GM23338 (cell line): ENCODE measurements around the gene MAP1LC3B. TPM values are rescaled to one million over a fixed set of nuclear protein-coding genes. Genes with fewer than 3 reads are reported as not detected.

Experiments used
- ATAC-seq: fragments of 200-7000 bp; cut with Tn5 transposase; 3 replicates; pipeline ENCODE4 v1.9.1; 2020
- DNase-seq: peaks from one replicate; pipeline ENCODE4 v3.0.0-alpha.2; 2015; ENCODE audit warnings: low spot score
- H2AFZ ChIP-seq: fragments of 200-600 bp; sonication (generic); 2 replicates; pipeline ENCODE4 v1.8.0; 2016; ENCODE audit warnings: antibody characterized with exemption, mild to moderate bottlenecking, moderate library complexity
- H3F3A ChIP-seq: fragments of 200-600 bp; sonication (generic); replicated peaks from 2 replicates; pipeline ENCODE4 v1.8.0; 2017; ENCODE audit warnings: antibody characterized with exemption, mixed run types, low read depth
- H3K27ac ChIP-seq: fragments of 200-600 bp; sonication (generic); 2 replicates; pipeline ENCODE4 v1.6.1; 2016; ENCODE audit warnings: low read depth
- H3K27me3 ChIP-seq: fragments of 200-600 bp; sonication (generic); 2 replicates; pipeline ENCODE4 v1.8.0; 2016; ENCODE audit warnings: mild to moderate bottlenecking, mixed run types, moderate library complexity; ENCODE audit not compliant: insufficient read depth
- H3K36me3 ChIP-seq: fragments of 200-600 bp; sonication (generic); 2 replicates; pipeline ENCODE4 v1.8.0; 2016; ENCODE audit warnings: mild to moderate bottlenecking; ENCODE audit not compliant: insufficient read depth
- H3K4me1 ChIP-seq: fragments of 200-600 bp; sonication (generic); 2 replicates; pipeline ENCODE4 v1.8.0; 2016; ENCODE audit warnings: mild to moderate bottlenecking, moderate library complexity; ENCODE audit not compliant: insufficient read depth
- H3K4me2 ChIP-seq: fragments of 200-600 bp; sonication (generic); 2 replicates; pipeline ENCODE4 v1.7.1; 2017; ENCODE audit warnings: mixed run types
- H3K4me3 ChIP-seq: fragments of 200-600 bp; sonication (generic); 2 replicates; pipeline ENCODE4 v1.6.1; 2016; ENCODE audit warnings: mixed run types
- H3K79me2 ChIP-seq: fragments of 200-600 bp; sonication (generic); replicated peaks from 2 replicates; pipeline ENCODE4 v1.8.0; 2017; ENCODE audit warnings: mild to moderate bottlenecking; ENCODE audit not compliant: insufficient read depth
- H3K9me2 ChIP-seq: fragments of 200-600 bp; sonication (generic); 2 replicates; pipeline ENCODE4 v1.8.0; 2017; ENCODE audit not compliant: insufficient read depth
- H4K20me1 ChIP-seq: fragments of 200-600 bp; sonication (generic); replicated peaks from 2 replicates; pipeline ENCODE4 v1.8.0; 2017; ENCODE audit warnings: mild to moderate bottlenecking; ENCODE audit not compliant: insufficient read depth
- H3K27ac Mint-ChIP-seq: 2 replicates; pipeline ENCODE4 v1.8.0; 2020; ENCODE audit warnings: inconsistent platforms, mild to moderate bottlenecking, moderate library complexity, mixed read lengths
- H3K27me3 Mint-ChIP-seq: 3 replicates; pipeline ENCODE4 v1.8.0; 2022; ENCODE audit warnings: low read depth, mild to moderate bottlenecking, moderate library complexity, mixed read lengths, inconsistent platforms; ENCODE audit not compliant: insufficient read depth, poor library complexity
- H3K36me3 Mint-ChIP-seq: 3 replicates; pipeline ENCODE4 v1.8.0; 2021; ENCODE audit warnings: low read depth, mild to moderate bottlenecking, inconsistent platforms, moderate library complexity, mixed read lengths
- H3K4me1 Mint-ChIP-seq: 3 replicates; pipeline ENCODE4 v1.8.0; 2020; ENCODE audit warnings: mild to moderate bottlenecking, inconsistent platforms, mixed read lengths
- H3K4me3 Mint-ChIP-seq: 3 replicates; pipeline ENCODE4 v1.8.0; 2021; ENCODE audit warnings: moderate library complexity, mild to moderate bottlenecking, inconsistent platforms, mixed read lengths
- H3K9me3 Mint-ChIP-seq: 3 replicates; pipeline ENCODE4 v1.8.0; 2020; ENCODE audit warnings: moderate library complexity, mild to moderate bottlenecking, inconsistent platforms, mixed read lengths
- CREB1 ChIP-seq: fragments of 250-450 bp; sonication (Bioruptor Pico); IDR thresholded peaks from 2 replicates; pipeline ENCODE4 v1.5.0; 2020; ENCODE audit warnings: low read depth, mild to moderate bottlenecking, moderate library complexity
- CTCF ChIP-seq, 2 experiments: fragments of 200-600 bp in 1 of 2; sonication (generic) in 1 of 2; conservative IDR thresholded peaks; 2 replicates each; pipeline versions ENCODE4 v1.5.1 to v1.6.1; 2016 to 2017; ENCODE audit warnings: antibody characterized with exemption in 2 of 2, low read depth in 2 of 2, mild to moderate bottlenecking in 2 of 2, moderate library complexity in 1 of 2
- ETS1 ChIP-seq: IDR thresholded peaks from 2 replicates; pipeline ENCODE4 v1.6.1; 2016; ENCODE audit warnings: antibody characterized with exemption
- JUNB ChIP-seq: IDR thresholded peaks from one replicate; pipeline ENCODE4 v1.6.1; 2016; ENCODE audit warnings: antibody characterized with exemption; ENCODE audit not compliant: unreplicated experiment
- NANOG ChIP-seq: IDR thresholded peaks from 2 replicates; pipeline ENCODE4 v1.6.1; 2016; ENCODE audit warnings: antibody characterized with exemption, borderline replicate concordance
- ZNF114 ChIP-seq: fragments of 250-450 bp; sonication (Bioruptor Pico); IDR thresholded peaks from 2 replicates; pipeline ENCODE4 v1.5.0; 2020; ENCODE audit warnings: mild to moderate bottlenecking, moderate library complexity
- ZNF331 ChIP-seq: fragments of 250-450 bp; sonication (Bioruptor Pico); IDR thresholded peaks from 2 replicates; pipeline ENCODE4 v1.5.0; 2020; ENCODE audit warnings: low read depth, mild to moderate bottlenecking, moderate library complexity
- polyA plus RNA-seq: library from polyadenylated mRNA; unstranded; fragments of >200 nt; fragmentation: Nextera tagmentation; extraction: Ambion mirVana; gene quantifications from 2 replicates; pipeline ENCODE4 v1.2.1, GENCODE V29; 2016
- total RNA-seq: library from RNA; depleted of rRNA; stranded (reverse); fragments of >200 nt; shearing (Covaris generic); gene quantifications from 2 replicates; pipeline ENCODE4 v1.2.3, GENCODE V29; 2014

The MAP1LC3B gene
- total and polyA plus RNA-seq, 2 experiments from 2014 or later = 35.9 to 80.2 TPM

DNA sequence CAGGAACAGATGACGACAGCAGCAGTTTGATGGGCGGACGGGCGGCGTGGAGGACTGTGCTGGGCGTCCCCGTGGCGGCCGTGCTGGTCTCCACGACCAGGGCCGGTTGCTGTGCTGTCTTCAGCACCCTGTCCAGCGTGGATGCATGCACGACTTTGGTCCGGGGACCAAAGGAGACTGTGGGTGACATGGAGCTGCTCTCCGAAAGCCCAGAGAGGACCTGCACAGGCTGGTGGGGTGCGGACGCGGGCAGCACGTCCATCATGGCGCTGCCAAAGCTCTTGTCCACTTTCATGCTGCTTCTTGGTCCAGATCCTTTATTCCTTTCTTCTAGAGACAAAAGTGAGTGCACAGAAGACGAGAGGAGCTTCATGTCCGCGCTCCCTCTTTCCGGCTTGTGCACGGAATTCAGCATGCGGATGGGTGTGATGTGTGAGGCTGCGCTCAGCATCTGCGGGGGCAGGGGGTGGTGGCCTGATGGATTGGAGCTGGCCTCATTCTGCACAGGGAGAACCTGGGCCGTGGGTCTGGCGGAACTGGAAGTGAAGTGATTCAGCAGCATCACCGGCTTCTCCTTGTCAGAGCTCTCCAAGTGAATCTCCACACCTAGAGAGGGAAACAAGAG, 20.3 kb downstream of the MAP1LC3B start:
- no peaks in the 10 kb centered on the region for H3K4me1 ChIP-seq
- no peaks in the 10 kb centered on the region for H3K79me2 ChIP-seq
- H3K4me3 ChIP-seq = no peak overlapping the region
- no peaks in the 10 kb centered on the region for H3K9me2 ChIP-seq
- peaks cover 55% of the 10 kb centered on the region for H3K36me3 Mint-ChIP-seq
- no peaks in the 10 kb centered on the region for H3K36me3 ChIP-seq
- DNase-seq (no peak), ATAC-seq (no peak)
- TF ChIP-seq ETS1 (no peak), ZNF114 (no peak), ZNF331 (CRISPR knock-in tag) (no peak), NANOG (no peak), JUNB (no peak)
- H2AFZ ChIP-seq = no peak overlapping the region
- no peaks in the 10 kb centered on the region for H3K9me3 Mint-ChIP-seq
- no peak overlapping the region; the same call in 1 of the 2 replicates for H3K27ac Mint-ChIP-seq
- H3K4me2 ChIP-seq = no peak overlapping the region
- H3K4me3 Mint-ChIP-seq = no peak overlapping the region
- peaks cover under 1% of the 10 kb centered on the region; the same call in 1 of the 3 replicates for H3K4me1 Mint-ChIP-seq
- no peaks in the 10 kb centered on the region for H3K27me3 ChIP-seq
- H4K20me1 ChIP-seq = peaks cover 3% of the 10 kb centered on the region; the same call in 1 of the 2 replicates
- H3F3A ChIP-seq = no peaks in the 10 kb centered on the region
- H3K27me3 Mint-ChIP-seq = peaks cover 9% of the 10 kb centered on the region
- H3K27ac ChIP-seq = no peak overlapping the region

DNA sequence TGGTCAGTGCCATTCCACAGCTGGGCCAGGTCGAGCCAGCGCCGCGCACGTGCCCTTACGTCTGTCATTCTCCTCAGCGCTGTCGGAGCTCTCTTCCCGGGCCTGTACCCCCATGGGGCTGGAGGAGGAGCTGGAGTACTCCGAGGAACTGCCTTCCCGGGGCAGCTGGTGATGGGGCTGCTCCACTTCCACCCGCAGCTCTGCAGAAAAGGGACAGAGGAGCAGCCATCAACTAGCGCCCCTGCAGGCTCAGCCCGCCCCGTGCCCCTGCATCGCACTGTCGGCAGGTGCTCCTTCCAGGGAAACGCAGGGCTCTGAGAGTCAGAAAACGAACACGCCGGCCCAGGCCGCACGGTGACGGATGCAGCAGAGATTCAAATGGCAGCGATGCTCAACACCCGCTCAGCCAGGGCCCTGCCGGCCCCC, 20.9 kb downstream of the MAP1LC3B start:
- H4K20me1 ChIP-seq = peaks cover 3% of the 10 kb centered on the region; the same call in 1 of the 2 replicates
- no peaks in the 10 kb centered on the region; the same call in 2 of the 3 replicates for H3K4me1 Mint-ChIP-seq
- ATAC-seq = peak; percentile 48
- no peak overlapping the region for H3K4me3 ChIP-seq
- H3K27ac ChIP-seq = no peak overlapping the region
- peak; percentile 28 for DNase-seq
- H3F3A ChIP-seq = no peaks in the 10 kb centered on the region
- H3K79me2 ChIP-seq = no peaks in the 10 kb centered on the region
- no peaks in the 10 kb centered on the region for H3K4me1 ChIP-seq
- no peaks in the 10 kb centered on the region for H3K36me3 ChIP-seq
- H3K4me3 Mint-ChIP-seq = no peak overlapping the region
- peaks cover 54% of the 10 kb centered on the region for H3K36me3 Mint-ChIP-seq
- H3K27ac Mint-ChIP-seq = no peak overlapping the region
- no peak overlapping the region for H3K4me2 ChIP-seq
- no peak overlapping the region for H2AFZ ChIP-seq
- H3K9me3 Mint-ChIP-seq = no peaks in the 10 kb centered on the region
- no peak for TF ChIP-seq CREB1 (CRISPR knock-in tag)
- TF ChIP-seq CTCF (conservative IDR thresholded peaks at IDR 0.05; ENCODE audit: low read depth in 2 of 2) = peak in 1 of 2 experiments; percentile 19; a peak in 1 of 4 replicates
- H3K27me3 Mint-ChIP-seq = peaks cover 9% of the 10 kb centered on the region
- H3K9me2 ChIP-seq = no peaks in the 10 kb centered on the region
- no peaks in the 10 kb centered on the region for H3K27me3 ChIP-seq
